Occipital lobe (tissue), 2 donors: ENCODE results near the gene GPC1. TPM values are rescaled to one million over a fixed set of nuclear protein-coding genes. Genes with fewer than 3 reads are reported as not detected.

Source experiments
- DNase-seq: peaks from one replicate; lab custom pipeline; 2025; lab: John Stamatoyannopoulos, UW
- total RNA-seq: library from RNA; depleted of rRNA; stranded (reverse); fragments of >200 nt; gene quantifications from one replicate; pipeline ENCODE4 v1.2.3, GENCODE V29; 2014

Gene GPC1
- total RNA-seq, 1 donor from 2014 or later = 37.3 TPM

GRCh38 chr2:240454106-240454901 lies 18.8 kb downstream of the GPC1 start:
- no peak for DNase-seq

- no peak for DNase-seq
Observed at GRCh38 chr2:240455272-240455646, 19.8 kb downstream of the GPC1 start.

- no peak for DNase-seq
Observed at GRCh38 chr2:240455647-240456446, 20.4 kb downstream of the GPC1 start.

GRCh38 chr2:240456447-240457222 lies 21.2 kb downstream of the GPC1 start:
- DNase-seq = no peak

GRCh38 chr2:240457223-240458043 lies 22.0 kb downstream of the GPC1 start:
- no peak for DNase-seq

- DNase-seq = no peak
Observed at GRCh38 chr2:240458044-240458899, 22.8 kb downstream of the GPC1 start.

GRCh38 chr2:240458900-240459391 lies 23.5 kb downstream of the GPC1 start:
- DNase-seq = no peak

- no peak for DNase-seq
Observed at GRCh38 chr2:240459401-240460252, 24.2 kb downstream of the GPC1 start.

GRCh38 chr2:240460253-240460711 lies 24.8 kb downstream of the GPC1 start:
- no peak for DNase-seq

- no peak for DNase-seq
Observed at GRCh38 chr2:240460781-240461431, 25.4 kb downstream of the GPC1 start.

- DNase-seq = no peak
Observed at GRCh38 chr2:240461471-240462072, 26.1 kb downstream of the GPC1 start.

- DNase-seq = no peak
Observed at GRCh38 chr2:240462073-240462706, 26.7 kb downstream of the GPC1 start.

- no peak for DNase-seq
Observed at GRCh38 chr2:240462707-240463273, 27.3 kb downstream of the GPC1 start.

GRCh38 chr2:240463274-240463865 lies 27.9 kb downstream of the GPC1 start:
- no peak for DNase-seq

- no peak for DNase-seq
Observed at GRCh38 chr2:240463866-240464481, 28.5 kb downstream of the GPC1 start.
